Activated CD4-positive, alpha-beta T cell treated with anti-CD3 and anti-CD28 coated beads, Interleukin-2, amount 10 ng/mL, durations not matched to agents 24 days and 14 days (primary cell): Measurements from ENCODE around the gene CERS5. TPM values are rescaled to one million over a fixed set of nuclear protein-coding genes. Genes with fewer than 3 reads are reported as not detected.
A peak's percentile ranks its signal among the peaks of the same experiment; 100 is the strongest.

Experiments
- DNase-seq: peaks from one replicate; pipeline ENCODE4 v3.0.0; 2022
- H3K27ac Mint-ChIP-seq: one replicate; pipeline ENCODE4 v1.8.0; 2022; ENCODE audit warnings: mild to moderate bottlenecking, mixed read lengths
- H3K27me3 Mint-ChIP-seq: one replicate; pipeline ENCODE4 v1.8.0; 2022; ENCODE audit warnings: mixed read lengths
- H3K36me3 Mint-ChIP-seq: one replicate; pipeline ENCODE4 v1.8.0; 2022; ENCODE audit warnings: low read depth, mild to moderate bottlenecking, mixed read lengths
- H3K4me1 Mint-ChIP-seq: one replicate; pipeline ENCODE4 v1.8.0; 2021; ENCODE audit warnings: mixed read lengths
- H3K4me3 Mint-ChIP-seq: one replicate; pipeline ENCODE4 v1.8.0; 2022; ENCODE audit warnings: mild to moderate bottlenecking, moderate library complexity, mixed read lengths
- H3K9me3 Mint-ChIP-seq: one replicate; pipeline ENCODE4 v1.8.0; 2021; ENCODE audit warnings: mixed read lengths
- intact Hi-C: fragments of 100-400 bp; cut with micrococcal nuclease; formaldehyde crosslinking; loops from one replicate; pipeline ENCODE4 v1.15.1; 2023
- total RNA-seq: library from RNA; stranded (reverse); gene quantifications from 2 replicates; pipeline ENCODE4 v1.2.3, GENCODE V29; 2022

Gene CERS5
- total RNA-seq, 1 donor from 2014 or later, result 66.5 TPM

- Mint-ChIP-seq H3K36me3 (peaks cover 35% of the 10 kb centered on the region), H3K27me3 (no peaks in the 10 kb centered on the region), H3K27ac (no peak overlapping the region), H3K4me3 (no peak overlapping the region), H3K4me1 (peaks cover 5% of the 10 kb centered on the region), H3K9me3 (no peaks in the 10 kb centered on the region)
- intact Hi-C loops, result no loop called here
- no peak for DNase-seq
These were observed 24.2 kb downstream of the CERS5 start for GRCh38 chr12:50142993-50143392.

- Mint-ChIP-seq H3K27me3 (no peaks in the 10 kb centered on the region), H3K9me3 (no peaks in the 10 kb centered on the region), H3K4me3 (no peak overlapping the region), H3K4me1 (peaks cover 4% of the 10 kb centered on the region), H3K27ac (peak overlapping the region; percentile 59), H3K36me3 (peaks cover 50% of the 10 kb centered on the region)
- peak; percentile 72 for DNase-seq
- intact Hi-C loops, result loop anchor here (1.0 kb wide), 2 partner anchors 43 to 182 kb away; no protein-coding TSS in a partner anchor
These were observed 34.5 kb downstream of the CERS5 start for GRCh38 chr12:50132505-50133135.

- no peaks in the 10 kb centered on the region for H3K9me3 Mint-ChIP-seq
- DNase-seq, result no peak
- peaks cover 11% of the 10 kb centered on the region for H3K4me1 Mint-ChIP-seq
- intact Hi-C loops, result no loop called here
- no peaks in the 10 kb centered on the region for H3K27me3 Mint-ChIP-seq
- H3K27ac Mint-ChIP-seq, result no peak overlapping the region
- H3K36me3 Mint-ChIP-seq, result peaks cover 43% of the 10 kb centered on the region
- no peak overlapping the region for H3K4me3 Mint-ChIP-seq
These were observed 37.9 kb downstream of the CERS5 start for GRCh38 chr12:50129290-50129689.

- H3K9me3 Mint-ChIP-seq, result no peaks in the 10 kb centered on the region
- intact Hi-C loops, result no loop called here
- no peak overlapping the region for H3K27ac Mint-ChIP-seq
- peaks cover 38% of the 10 kb centered on the region for H3K36me3 Mint-ChIP-seq
- no peak overlapping the region for H3K4me3 Mint-ChIP-seq
- peaks cover 10% of the 10 kb centered on the region for H3K4me1 Mint-ChIP-seq
- H3K27me3 Mint-ChIP-seq, result no peaks in the 10 kb centered on the region
- DNase-seq, result no peak
These were observed 39.6 kb downstream of the CERS5 start for GRCh38 chr12:50127546-50127945.

DNA sequence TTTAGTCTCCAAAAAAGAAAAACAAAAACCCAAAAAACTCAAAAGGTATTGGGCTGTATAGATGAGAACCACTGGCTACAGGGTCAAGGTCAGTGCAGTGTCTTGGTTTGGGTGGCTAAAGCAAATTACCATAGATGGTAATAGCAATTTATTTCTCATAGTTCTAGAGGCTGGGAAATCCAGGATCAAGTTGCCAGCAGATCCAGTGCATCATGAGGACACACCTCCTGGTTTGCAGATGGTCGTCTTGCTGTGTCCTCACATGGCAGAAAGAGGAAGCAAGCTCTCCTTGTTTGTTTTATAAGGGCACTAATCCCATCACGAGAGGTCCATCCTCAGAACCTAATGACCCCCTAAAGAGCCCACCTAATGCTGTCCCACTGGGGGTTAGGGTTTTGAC lies 44.0 kb downstream of the CERS5 start:
- no peaks in the 10 kb centered on the region for H3K27me3 Mint-ChIP-seq
- DNase-seq, result no peak
- H3K9me3 Mint-ChIP-seq, result no peaks in the 10 kb centered on the region
- intact Hi-C loops, result no loop called here
- H3K36me3 Mint-ChIP-seq, result peaks cover 44% of the 10 kb centered on the region
- no peak overlapping the region for H3K27ac Mint-ChIP-seq
- H3K4me3 Mint-ChIP-seq, result no peak overlapping the region
- H3K4me1 Mint-ChIP-seq, result peaks cover 10% of the 10 kb centered on the region

DNA sequence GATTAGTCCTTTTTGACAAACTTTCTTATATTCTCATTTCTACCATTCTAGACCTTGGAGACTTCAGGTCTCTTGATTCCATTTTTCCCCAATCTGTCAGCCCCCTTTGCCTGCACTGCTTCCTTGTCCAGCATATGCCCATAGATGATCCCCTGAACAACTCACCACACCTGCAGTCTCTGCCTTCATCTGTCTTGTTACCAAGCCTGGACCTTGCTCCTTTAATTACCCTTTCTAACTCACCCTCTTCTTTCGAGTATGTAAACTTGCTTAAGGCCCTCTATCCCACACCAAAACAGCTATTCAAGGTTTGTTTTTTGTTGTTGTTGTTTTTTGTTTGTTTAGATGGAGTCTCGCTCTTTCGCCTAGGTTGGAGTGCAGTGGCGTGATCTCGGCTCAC lies 45.5 kb downstream of the CERS5 start:
- peaks cover 42% of the 10 kb centered on the region for H3K36me3 Mint-ChIP-seq

GRCh38 chr12:50120953-50121352 lies 46.2 kb downstream of the CERS5 start:
- Mint-ChIP-seq H3K4me3 (no peak overlapping the region), H3K27ac (no peak overlapping the region), H3K4me1 (peaks cover 14% of the 10 kb centered on the region), H3K36me3 (peaks cover 45% of the 10 kb centered on the region), H3K27me3 (no peaks in the 10 kb centered on the region), H3K9me3 (no peaks in the 10 kb centered on the region)
- intact Hi-C loops, result no loop called here
- no peak for DNase-seq

More for the DNA sequence above, 45.5 kb downstream of the CERS5 start:
- H3K9me3 Mint-ChIP-seq, result no peaks in the 10 kb centered on the region
- H3K4me3 Mint-ChIP-seq, result no peak overlapping the region
- no peak for DNase-seq
- intact Hi-C loops, result no loop called here
- no peak overlapping the region for H3K27ac Mint-ChIP-seq
- no peaks in the 10 kb centered on the region for H3K27me3 Mint-ChIP-seq
- peaks cover 13% of the 10 kb centered on the region for H3K4me1 Mint-ChIP-seq

DNA sequence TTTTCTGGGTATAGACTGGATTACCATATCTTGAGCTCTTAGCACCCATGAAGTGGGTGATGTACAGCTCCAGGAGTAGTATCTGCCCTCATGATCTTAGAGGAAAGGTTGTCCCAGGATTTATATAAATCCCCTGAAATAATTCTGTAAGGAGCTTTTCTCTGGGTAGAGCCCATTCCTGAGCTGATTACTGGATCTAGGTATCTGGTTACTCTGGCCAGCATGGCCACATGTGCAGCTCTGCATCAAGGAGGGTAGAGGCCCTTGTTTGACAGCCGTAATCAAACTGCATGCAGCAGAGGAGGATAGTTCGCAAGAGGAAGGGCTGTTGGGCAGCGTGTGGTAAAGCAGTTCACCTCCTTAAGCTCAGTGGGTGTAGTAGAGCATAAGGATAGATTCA lies 46.6 kb downstream of the CERS5 start:
- no peaks in the 10 kb centered on the region for H3K27me3 Mint-ChIP-seq
- intact Hi-C loops, result no loop called here
- H3K27ac Mint-ChIP-seq, result no peak overlapping the region
- no peak for DNase-seq
- no peak overlapping the region for H3K4me3 Mint-ChIP-seq
- H3K36me3 Mint-ChIP-seq, result peaks cover 50% of the 10 kb centered on the region
- peaks cover 15% of the 10 kb centered on the region for H3K4me1 Mint-ChIP-seq
- no peaks in the 10 kb centered on the region for H3K9me3 Mint-ChIP-seq

- intact Hi-C loops, result no loop called here
- peaks cover 52% of the 10 kb centered on the region for H3K36me3 Mint-ChIP-seq
- H3K27me3 Mint-ChIP-seq, result no peaks in the 10 kb centered on the region
- H3K4me3 Mint-ChIP-seq, result no peak overlapping the region
- no peak for DNase-seq
- H3K9me3 Mint-ChIP-seq, result no peaks in the 10 kb centered on the region
- H3K4me1 Mint-ChIP-seq, result peaks cover 14% of the 10 kb centered on the region
- no peak overlapping the region for H3K27ac Mint-ChIP-seq
These were observed 47.8 kb downstream of the CERS5 start for GRCh38 chr12:50119387-50119786.

DNA sequence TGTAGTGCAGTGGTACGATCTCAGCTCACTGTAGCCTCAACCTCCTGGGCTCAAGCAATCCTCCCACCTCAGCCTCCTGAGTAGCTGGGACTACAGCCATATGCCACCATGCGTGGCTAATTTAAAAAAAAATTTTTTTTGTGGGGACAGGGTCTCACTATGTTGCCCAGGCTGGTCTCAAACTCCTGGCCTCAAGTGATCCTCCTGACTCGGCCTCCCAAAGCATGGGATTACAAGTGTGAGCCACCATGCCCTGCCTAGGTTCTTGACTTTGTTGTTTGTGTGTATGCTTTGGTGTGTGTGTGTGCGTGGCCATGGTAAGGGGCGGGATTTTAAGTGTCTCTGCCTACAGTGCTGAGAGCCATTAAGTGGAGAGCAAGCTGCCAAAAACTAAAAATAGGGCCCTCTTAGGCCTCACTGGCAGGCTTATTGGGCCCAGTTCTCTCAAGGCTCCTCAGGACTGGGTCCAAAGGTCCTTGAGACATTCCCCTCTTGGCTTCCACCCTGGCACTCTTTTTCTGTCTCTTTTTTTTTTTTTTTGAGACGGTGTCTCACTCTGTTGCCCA lies 50.0 kb downstream of the CERS5 start:
- H3K4me3 Mint-ChIP-seq, result no peak overlapping the region
- H3K27me3 Mint-ChIP-seq, result no peaks in the 10 kb centered on the region
- intact Hi-C loops, result no loop called here
- peaks cover 49% of the 10 kb centered on the region for H3K36me3 Mint-ChIP-seq
- no peaks in the 10 kb centered on the region for H3K9me3 Mint-ChIP-seq
- H3K4me1 Mint-ChIP-seq, result peaks cover 17% of the 10 kb centered on the region
- DNase-seq, result no peak
- H3K27ac Mint-ChIP-seq, result peak overlapping the region; percentile 37

DNA sequence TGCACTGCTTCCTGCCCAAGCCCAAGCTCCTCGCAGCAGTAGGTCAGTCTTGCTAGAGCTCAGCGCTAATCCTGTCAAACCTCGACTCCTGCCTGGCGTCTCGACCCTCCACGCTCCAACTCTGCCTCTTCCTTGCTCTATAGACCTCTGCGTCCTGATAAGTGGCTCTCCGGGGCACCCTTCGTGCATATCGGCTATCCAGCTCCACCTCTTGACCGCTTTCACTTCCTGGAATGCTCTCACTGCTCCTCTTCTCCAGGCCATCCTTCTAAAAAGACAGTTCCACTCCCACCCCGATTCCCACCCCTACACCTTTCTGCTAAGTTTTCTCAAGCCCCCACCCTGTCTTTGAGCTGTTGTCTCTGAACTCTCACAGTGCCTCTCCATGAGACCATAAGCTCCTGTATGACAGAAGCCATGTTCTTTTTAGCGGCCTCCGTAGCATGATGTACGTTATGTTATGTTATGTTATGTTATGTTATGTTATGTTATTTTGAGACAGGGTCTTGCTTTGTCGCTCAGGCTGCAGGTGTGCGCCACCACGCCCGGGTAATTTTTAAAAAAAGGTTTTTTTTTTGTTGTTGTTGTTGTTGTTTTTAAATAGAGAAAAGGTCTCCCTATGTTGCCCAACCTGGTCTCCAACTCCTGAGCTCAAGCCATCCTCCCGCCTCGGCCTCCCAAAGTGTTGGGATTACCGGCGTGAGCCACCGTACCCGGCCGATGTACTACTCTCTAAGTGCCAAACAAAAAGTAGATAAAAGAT lies 54.5 kb downstream of the CERS5 start:
- H3K27me3 Mint-ChIP-seq, result no peaks in the 10 kb centered on the region
- DNase-seq, result no peak
- peak overlapping the region; percentile 96 for H3K27ac Mint-ChIP-seq
- H3K4me3 Mint-ChIP-seq, result peak overlapping the region; percentile 95
- H3K36me3 Mint-ChIP-seq, result peaks cover 25% of the 10 kb centered on the region
- intact Hi-C loops, result loop anchor here (1.0 to 2.0 kb wide), 3 partner anchors 27 to 108 kb away; partner anchors contain the start of genes RACGAP1 and SMARCD1
- H3K9me3 Mint-ChIP-seq, result no peaks in the 10 kb centered on the region
- H3K4me1 Mint-ChIP-seq, result peaks cover 33% of the 10 kb centered on the region

DNA sequence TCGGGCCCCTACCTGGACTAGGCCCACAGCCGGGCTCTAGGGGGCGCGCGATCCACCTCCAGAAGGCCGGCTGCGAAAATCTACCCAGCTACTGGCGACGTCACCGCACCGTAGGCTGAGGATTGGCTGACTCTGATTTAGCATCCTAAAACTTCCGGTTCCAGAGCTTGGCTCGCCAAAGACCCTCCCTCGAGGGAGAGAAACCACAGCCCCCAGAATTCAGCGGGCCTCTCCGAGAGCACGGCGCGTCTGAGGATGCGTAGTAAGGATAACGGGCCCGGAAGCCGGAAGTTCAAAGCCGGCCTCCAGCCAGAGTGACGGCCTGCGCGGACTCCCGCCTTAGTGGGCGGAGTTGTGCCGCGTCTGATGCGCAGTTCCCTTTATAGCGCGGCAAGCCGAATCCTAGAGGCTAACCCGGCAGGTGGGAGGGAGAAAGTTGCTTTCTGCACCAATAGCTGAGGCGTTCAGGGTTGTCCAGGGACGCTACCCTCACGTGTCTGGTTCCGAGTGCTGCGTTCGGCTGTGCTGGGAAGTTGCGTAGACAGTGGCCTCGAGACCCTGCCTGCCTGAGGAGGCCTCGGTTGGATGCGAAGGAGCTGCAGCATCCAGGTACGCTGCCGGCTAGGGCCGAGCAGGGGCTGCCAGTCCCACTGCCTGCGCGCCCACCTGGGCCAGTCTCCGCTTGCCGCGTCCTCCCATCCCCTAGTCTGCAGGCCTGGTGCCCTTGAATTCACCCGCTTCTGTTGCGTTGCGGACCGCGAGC lies 55.3 kb downstream of the CERS5 start, which contains the start of gene COX14:
Gene COX14, plus strand, starts transcription at position 544 of the 763 bp plus-strand sequence. CDS start 7,808 bp downstream, outside the sequence.
- Mint-ChIP-seq H3K9me3 (no peaks in the 10 kb centered on the region), H3K4me3 (peak within 1 kb of the TSS; percentile 95), H3K27ac (peak within 1 kb of the TSS; percentile 96), H3K36me3 (peaks cover 21% of the 10 kb centered on the region), H3K4me1 (peaks cover 32% of the 10 kb centered on the region), H3K27me3 (no peaks in the 10 kb centered on the region)
- intact Hi-C loops, result loop anchor here (1.0 to 2.0 kb wide), 4 partner anchors 27 to 109 kb away; partner anchors contain the start of genes CERS5, RACGAP1 and SMARCD1
- peak; percentile 100 for DNase-seq

DNA sequence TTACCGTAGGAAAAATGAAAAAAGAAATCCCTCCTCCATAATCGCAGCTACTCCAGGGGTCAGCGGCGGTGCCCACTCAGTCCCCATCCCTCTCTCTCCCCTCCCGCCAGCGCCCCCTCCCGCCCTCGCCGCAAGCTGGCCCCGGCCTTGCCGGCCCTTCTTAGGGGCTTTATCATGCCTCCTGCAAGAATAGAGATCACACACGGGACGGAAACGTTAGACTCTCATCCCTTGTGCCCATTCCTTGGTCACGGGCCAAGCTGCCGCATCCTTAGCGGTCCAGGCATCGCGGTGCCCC lies 55.8 kb downstream of the CERS5 start:
- Mint-ChIP-seq H3K27me3 (no peaks in the 10 kb centered on the region), H3K27ac (peak overlapping the region; percentile 96), H3K36me3 (peaks cover 17% of the 10 kb centered on the region), H3K4me3 (peak overlapping the region; percentile 95), H3K9me3 (no peaks in the 10 kb centered on the region), H3K4me1 (peaks cover 30% of the 10 kb centered on the region)
- intact Hi-C loops, result loop anchor here (1.0 kb wide), 1 partner anchor 56 kb away; the partner anchor contains the start of gene CERS5
- no peak for DNase-seq
